ENCODE results near the gene C10orf67.
"Not testable (repeated sequence)": the region's sequence is repeated elsewhere in the genome, so short reads cannot be mapped to it uniquely, and the experiment has no call there.

The C10orf67 gene

DNA sequence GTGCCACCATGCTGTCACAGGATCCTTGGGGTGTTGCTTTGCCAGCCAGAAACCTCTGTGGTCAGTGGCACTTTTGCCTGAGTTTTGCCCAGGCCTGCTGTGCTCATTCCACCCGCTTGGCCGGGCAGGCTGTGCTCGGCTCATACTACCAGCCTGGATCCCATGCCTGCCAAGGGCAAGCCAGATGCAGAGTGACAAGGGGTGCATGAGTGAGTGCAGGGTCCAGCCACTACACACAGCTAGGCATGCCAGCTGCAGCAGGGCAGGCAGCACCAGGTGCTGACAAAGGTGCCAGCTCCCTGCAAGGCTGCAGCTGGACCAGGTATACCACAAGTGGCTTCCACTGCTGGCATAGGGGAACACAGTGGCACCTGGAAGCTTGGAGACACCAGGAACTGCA lies 28.6 kb downstream of the C10orf67 start:
- DNase-seq (ENCODE audit: low read depth), result no peak
- no peak overlapping the region for H3K4me3 ChIP-seq (ENCODE audit: low read depth, low read length)
- in situ Hi-C loops (cut with HindIII; ENCODE audit: low sequenced_read_pairs), result no loop called here
- TF ChIP-seq, protein P1, sequence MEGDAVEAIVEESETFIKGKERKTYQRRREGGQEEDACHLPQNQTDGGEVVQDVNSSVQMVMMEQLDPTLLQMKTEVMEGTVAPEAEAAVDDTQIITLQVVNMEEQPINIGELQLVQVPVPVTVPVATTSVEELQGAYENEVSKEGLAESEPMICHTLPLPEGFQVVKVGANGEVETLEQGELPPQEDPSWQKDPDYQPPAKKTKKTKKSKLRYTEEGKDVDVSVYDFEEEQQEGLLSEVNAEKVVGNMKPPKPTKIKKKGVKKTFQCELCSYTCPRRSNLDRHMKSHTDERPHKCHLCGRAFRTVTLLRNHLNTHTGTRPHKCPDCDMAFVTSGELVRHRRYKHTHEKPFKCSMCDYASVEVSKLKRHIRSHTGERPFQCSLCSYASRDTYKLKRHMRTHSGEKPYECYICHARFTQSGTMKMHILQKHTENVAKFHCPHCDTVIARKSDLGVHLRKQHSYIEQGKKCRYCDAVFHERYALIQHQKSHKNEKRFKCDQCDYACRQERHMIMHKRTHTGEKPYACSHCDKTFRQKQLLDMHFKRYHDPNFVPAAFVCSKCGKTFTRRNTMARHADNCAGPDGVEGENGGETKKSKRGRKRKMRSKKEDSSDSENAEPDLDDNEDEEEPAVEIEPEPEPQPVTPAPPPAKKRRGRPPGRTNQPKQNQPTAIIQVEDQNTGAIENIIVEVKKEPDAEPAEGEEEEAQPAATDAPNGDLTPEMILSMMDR (IDR thresholded peaks at IDR 0.05; ENCODE audit: low read depth, low read length, missing control alignments), result no peak

DNA sequence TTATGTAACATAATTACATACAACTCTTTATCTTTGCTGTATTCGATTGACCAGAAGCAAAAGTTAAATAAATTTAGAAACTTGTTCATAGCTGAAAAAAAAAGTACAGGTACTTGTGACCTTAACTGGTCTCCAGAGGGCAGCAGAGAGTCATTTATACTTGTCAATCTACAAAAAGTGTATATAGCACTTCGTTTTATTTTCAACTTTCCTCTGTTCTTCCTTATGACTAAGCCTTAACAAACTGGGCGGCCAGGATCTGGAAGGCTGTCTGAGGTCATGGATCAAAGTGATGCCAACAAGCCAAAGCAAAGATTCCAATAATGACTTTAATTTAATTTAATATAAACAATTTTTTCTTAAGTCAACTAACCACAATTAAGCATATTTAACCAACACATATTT lies 29.8 kb downstream of the C10orf67 start:
- H3K4me3 ChIP-seq (ENCODE audit: low read depth, low read length), result no peak overlapping the region
- TF ChIP-seq, protein P1 (IDR thresholded peaks at IDR 0.05; ENCODE audit: low read depth, low read length, missing control alignments), result peak; percentile 46
- DNase-seq (ENCODE audit: low read depth), result peak; percentile 83
- in situ Hi-C loops (cut with HindIII; ENCODE audit: low sequenced_read_pairs), result no loop called here

DNA sequence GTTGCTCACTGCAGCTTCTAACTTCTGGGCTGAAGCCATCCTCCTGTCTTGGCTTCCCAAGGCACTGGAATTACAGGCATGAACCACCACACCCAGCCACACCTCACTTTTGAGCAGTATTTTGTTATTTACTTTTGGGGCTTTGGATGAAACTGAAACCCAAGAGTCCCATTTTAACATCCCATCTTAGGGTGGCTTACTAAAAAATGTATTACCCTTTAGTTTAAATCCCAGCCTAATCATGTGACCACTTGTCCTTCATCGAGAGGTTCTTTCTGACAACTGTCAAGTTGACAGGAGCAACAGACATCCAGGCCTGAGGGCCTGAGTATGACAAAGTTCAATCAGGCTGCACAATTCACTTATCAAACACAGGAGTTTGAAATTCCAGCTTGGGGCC lies 33.6 kb downstream of the C10orf67 start:
- no peak for DNase-seq (ENCODE audit: low read depth)
- in situ Hi-C loops (cut with HindIII; ENCODE audit: low sequenced_read_pairs), result no loop called here
- no peak overlapping the region for H3K4me3 ChIP-seq (ENCODE audit: low read depth, low read length)
- TF ChIP-seq, protein P1 (IDR thresholded peaks at IDR 0.05; ENCODE audit: low read depth, low read length, missing control alignments), result no peak

DNA sequence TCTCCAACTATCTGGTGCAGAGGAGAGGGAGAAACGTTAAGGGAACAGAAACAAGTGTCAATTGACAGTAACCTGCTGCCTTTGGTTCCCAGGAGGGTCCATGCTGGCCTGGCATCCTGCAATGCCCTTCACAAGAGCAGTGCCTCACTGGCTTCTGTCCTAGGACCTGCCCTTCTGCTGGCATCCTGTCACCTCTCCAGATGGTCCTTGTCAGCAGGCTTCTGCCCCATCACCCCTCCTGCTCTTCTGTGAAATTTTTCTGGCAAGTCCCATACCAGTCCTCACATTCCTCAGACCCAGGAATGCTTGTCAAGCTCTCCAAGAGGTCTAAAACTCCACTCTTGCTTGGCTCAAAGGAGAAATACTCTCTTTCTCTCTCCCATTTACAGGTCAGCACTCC lies 34.2 kb downstream of the C10orf67 start:
- TF ChIP-seq, protein P1 (IDR thresholded peaks at IDR 0.05; ENCODE audit: low read depth, low read length, missing control alignments), result no peak
- in situ Hi-C loops (cut with HindIII; ENCODE audit: low sequenced_read_pairs), result no loop called here
- no peak for DNase-seq (ENCODE audit: low read depth)

DNA sequence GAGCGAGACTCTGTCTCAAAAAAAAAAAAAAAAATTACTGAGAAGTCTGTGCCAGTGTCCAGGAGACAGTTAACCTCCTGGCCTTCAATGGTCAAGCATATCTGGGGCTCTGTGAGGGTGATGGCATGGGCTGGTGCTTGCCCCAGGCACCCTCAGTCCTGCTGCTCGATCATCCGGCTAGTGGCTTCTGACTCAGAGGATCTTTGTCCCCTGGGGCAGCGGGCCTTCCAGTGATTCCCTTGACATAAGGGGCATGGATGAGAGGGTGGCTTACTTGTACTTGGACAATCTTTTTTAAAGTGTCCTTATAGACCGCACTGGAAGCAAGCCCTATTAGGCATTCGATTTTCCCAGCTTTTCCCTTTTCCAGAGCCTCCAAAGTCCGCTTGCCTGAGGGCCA lies 44.6 kb downstream of the C10orf67 start:
- in situ Hi-C loops (cut with HindIII; ENCODE audit: low sequenced_read_pairs); H3K4me3 ChIP-seq (ENCODE audit: low read depth, low read length); DNase-seq (ENCODE audit: low read depth): not testable (repeated sequence)

More for the DNA sequence above, 34.2 kb downstream of the C10orf67 start:
- no peak overlapping the region for H3K4me3 ChIP-seq (ENCODE audit: low read depth, low read length)

DNA sequence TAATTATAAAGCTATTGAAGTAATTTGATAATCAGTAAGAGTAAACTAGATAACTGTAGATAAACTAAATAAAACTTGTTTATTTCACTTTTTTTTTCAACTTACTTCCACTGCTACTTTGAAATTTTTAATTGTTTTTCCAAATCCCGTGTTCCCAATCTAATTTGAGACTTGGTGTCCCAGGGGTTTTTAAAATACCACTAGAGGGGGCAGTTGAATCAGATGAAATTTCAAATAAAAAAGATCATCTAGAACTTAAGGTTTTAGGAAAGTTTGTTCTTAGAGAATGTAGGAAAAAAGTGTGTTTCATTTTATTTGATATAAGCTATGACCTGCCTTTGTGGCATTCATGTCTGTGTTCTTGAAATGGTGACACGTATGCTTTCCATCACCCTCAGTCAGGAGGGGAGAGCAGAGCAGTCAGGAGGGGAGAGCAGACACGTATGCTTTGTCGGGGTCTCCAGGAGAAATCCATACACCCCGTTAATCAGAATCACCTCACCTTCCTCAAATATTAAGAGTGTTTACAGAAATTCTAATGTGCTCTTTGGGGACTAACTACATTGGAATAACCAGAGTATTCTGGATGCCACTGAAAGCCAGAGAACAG lies 49.9 kb downstream of the C10orf67 start:
- in situ Hi-C loops (cut with HindIII; ENCODE audit: low sequenced_read_pairs), result no loop called here
- TF ChIP-seq, protein P1 (IDR thresholded peaks at IDR 0.05; ENCODE audit: low read depth, low read length, missing control alignments), result peak; percentile 49

DNA sequence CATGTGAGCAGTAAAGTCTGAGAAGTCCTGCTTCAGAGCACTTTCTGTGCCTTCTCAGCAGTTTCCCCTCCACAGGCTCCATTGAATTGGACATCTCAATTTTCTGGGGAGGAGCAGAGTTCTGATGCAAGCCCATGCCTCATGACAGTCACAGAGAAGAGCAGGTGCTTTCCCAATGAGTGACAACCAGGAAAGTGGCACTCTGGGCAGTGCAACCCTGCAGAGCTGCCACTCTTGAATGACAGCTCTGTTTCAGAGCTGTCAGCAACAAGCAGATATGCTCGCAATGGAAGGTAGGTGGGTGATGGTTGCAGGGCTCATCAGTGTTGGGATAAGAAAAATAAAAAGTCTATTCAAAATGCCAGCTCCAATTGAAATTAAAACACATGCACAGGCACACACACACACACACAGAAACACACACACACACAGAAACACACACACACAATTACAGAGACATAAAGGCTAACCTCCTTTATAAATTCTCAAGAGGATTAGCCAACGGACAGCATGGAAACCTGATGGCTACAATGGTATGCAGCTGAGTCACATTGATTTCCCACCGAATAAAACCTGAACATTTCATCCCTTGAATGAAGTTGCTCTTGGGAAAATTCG lies 50.5 kb downstream of the C10orf67 start:
- TF ChIP-seq, protein P1 (IDR thresholded peaks at IDR 0.05; ENCODE audit: low read depth, low read length, missing control alignments), result no peak
- H3K4me3 ChIP-seq (ENCODE audit: low read depth, low read length), result no peak overlapping the region
- no peak for DNase-seq (ENCODE audit: low read depth)
- in situ Hi-C loops (cut with HindIII; ENCODE audit: low sequenced_read_pairs), result no loop called here

More for the DNA sequence above, 49.9 kb downstream of the C10orf67 start:
- no peak for DNase-seq (ENCODE audit: low read depth)
- no peak overlapping the region for H3K4me3 ChIP-seq (ENCODE audit: low read depth, low read length)

All from astrocyte of the cerebellum (primary cell).